Measurements from ENCODE around the gene MYF5. TPM values are rescaled to one million over a fixed set of nuclear protein-coding genes. Genes with fewer than 3 reads are reported as not detected.

MYF5 gene
- total RNA-seq, 2 donors from 2014 or later = not detected

DNA sequence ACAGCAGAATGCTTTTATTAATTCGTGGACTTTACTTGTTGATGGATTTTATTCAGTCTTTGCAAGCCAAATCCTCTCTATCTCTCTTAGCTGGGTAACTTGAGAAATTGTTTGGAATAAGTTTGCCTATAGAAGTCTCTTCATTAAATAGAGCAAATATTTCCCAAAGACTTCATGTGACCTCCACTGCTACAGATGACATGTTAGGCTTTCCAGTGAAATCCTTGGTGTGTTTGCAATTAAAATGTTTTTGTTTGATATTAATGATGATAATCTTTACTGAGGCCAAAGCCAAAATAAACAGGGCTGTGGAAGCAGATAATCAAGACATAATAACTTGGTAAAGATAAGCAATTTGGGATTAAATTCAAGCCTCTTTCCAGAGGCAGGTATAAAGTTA is 4.8 kb upstream of the MYF5 start:
- Mint-ChIP-seq H3K9me3 (no peaks in the 10 kb centered on the region), H3K36me3 (peaks cover 5% of the 10 kb centered on the region), H3K27ac (no peak overlapping the region), H3K4me3 (no peak overlapping the region), H3K27me3 (peaks cover 25 to 49% of the 10 kb centered on the region in 2 donors), H3K4me1 (ENCODE audit: low read depth in 2 of 2) (no peaks in the 10 kb centered on the region)
- ATAC-seq (no peak), DNase-seq (ENCODE audit: low spot score) (no peak)

DNA sequence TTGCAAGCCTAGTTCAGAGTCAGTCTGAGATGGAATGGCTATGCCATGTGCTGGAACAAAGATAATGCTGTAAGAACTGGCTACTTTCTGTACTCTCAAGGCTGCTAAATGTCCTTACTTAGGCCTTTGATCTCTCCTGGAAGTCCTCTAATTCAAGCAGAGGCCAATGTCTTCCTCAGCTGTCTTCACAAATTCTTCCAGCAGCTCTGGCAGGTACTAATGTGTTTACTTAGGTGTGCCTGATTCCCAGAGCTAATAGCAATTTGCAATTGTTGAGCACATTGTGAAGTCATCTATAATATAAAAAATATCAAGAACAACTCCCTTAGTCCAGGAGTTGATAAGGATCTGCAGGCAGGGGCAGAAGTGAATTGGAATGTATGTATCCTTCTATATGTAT is 3.8 kb upstream of the MYF5 start:
- H3K9me3 Mint-ChIP-seq = no peaks in the 10 kb centered on the region
- H3K27ac Mint-ChIP-seq = no peak overlapping the region
- H3K27me3 Mint-ChIP-seq = peaks cover 21 to 40% of the 10 kb centered on the region in 2 donors
- H3K4me1 Mint-ChIP-seq (ENCODE audit: low read depth in 2 of 2) = no peaks in the 10 kb centered on the region
- DNase-seq (ENCODE audit: low spot score) (no peak), ATAC-seq (no peak)
- peaks cover 5% of the 10 kb centered on the region for H3K36me3 Mint-ChIP-seq
- H3K4me3 Mint-ChIP-seq = no peak overlapping the region

DNA sequence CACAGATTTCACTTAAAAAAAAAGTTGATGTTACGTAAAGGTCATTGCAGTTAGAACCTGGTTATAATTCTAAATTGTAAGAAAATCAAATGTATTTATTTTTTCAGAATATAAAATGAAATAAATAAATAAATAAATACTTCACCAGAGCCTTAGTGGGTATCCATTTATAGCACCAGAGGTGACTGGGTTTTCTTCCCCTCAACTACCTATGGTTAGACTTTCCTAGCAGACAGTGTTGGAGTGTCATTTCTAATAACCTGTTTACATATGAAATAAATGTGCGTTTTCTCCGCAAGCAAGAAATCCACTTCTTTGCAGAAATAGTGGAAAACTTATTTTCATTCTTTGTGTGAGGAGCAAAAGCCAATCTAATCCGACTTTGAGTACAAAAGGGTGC is 3.3 kb upstream of the MYF5 start:
- H3K36me3 Mint-ChIP-seq = peaks cover 5% of the 10 kb centered on the region
- H3K27me3 Mint-ChIP-seq = peaks cover 19 to 40% of the 10 kb centered on the region in 2 donors
- H3K9me3 Mint-ChIP-seq = no peaks in the 10 kb centered on the region
- no peak for ATAC-seq
- no peak overlapping the region for H3K4me3 Mint-ChIP-seq
- H3K4me1 Mint-ChIP-seq (ENCODE audit: low read depth in 2 of 2) = no peaks in the 10 kb centered on the region
- H3K27ac Mint-ChIP-seq = no peak overlapping the region
- no peak for DNase-seq (ENCODE audit: low spot score)

DNA sequence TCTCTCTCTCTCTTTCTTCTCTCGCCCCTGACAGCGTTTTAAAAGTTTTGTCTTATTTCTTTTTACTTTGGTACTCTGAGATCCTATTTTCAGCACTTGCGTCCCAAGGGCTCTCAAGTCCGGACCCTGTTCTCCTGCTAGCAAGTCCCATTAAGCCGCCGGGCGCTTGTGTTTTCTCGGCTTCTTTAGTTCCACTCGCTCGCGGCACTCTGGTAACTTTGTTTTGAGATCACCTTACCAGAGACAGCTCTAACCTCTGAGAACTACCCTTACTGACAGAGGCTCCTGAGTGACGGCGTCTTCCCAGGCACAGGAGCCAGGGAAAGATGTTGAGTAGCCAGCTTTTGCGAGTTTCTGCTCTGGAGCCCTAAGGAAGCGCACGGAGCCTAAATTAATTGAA is 2.7 kb upstream of the MYF5 start:
- ATAC-seq = no peak
- peaks cover 5% of the 10 kb centered on the region for H3K36me3 Mint-ChIP-seq
- H3K9me3 Mint-ChIP-seq = no peaks in the 10 kb centered on the region
- peaks cover 15 to 34% of the 10 kb centered on the region in 2 donors for H3K27me3 Mint-ChIP-seq
- H3K4me1 Mint-ChIP-seq (ENCODE audit: low read depth in 2 of 2) = no peaks in the 10 kb centered on the region
- no peak for DNase-seq (ENCODE audit: low spot score)
- H3K27ac Mint-ChIP-seq = no peak overlapping the region
- no peak overlapping the region for H3K4me3 Mint-ChIP-seq

DNA sequence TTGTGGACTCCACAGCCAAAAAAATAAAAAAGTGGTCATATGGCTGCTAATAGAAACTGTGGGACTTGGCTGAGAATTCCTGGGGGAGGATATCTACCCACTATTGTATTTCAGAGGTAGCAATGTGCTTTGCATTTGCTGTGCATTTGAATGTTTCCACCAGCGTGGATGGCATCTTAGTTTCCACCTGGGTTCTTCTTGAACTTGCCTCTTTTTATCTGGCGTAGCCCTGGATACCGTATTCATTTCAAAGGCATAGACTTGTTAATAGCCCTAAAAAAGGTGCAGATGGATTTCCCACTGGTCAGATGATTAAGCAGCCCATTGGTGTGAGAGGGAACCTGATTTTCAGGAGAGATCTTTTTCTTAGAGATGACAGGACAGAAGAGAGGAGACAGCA is 1.9 kb upstream of the MYF5 start:
- no peak for ATAC-seq
- DNase-seq (ENCODE audit: low spot score) = no peak
- no peaks in the 10 kb centered on the region for H3K4me1 Mint-ChIP-seq (ENCODE audit: low read depth in 2 of 2)
- H3K36me3 Mint-ChIP-seq = peaks cover 5% of the 10 kb centered on the region
- H3K4me3 Mint-ChIP-seq = no peak overlapping the region
- H3K27ac Mint-ChIP-seq = no peak overlapping the region
- no peaks in the 10 kb centered on the region for H3K9me3 Mint-ChIP-seq
- H3K27me3 Mint-ChIP-seq = peaks cover 15 to 28% of the 10 kb centered on the region in 2 donors

DNA sequence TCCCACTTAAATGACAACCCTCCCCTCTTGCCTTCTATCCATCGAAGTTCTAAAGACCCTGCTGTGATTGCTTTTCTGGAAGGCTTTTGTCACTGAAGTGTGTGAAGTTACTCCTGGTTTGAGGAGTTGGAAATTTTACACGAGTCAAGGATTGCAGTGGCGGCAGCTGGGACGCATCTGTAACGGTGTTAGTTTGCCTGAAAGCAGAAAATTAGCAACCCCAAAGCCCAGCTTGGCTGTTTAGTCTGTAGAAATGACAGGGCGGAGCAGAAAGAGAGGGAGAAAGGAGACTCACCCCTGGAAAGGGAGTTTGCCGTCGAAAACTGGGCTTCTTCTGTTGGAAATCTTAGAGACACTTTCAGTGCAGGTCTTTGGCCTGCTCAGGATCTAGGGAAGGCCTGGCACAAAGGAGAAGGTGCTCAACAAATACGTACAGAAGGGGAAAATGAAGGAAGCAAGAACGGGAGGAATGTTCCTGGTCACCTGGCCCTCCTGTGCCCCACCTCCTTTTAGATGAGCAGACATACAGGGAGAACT is 931 bp upstream of the MYF5 start:
- H3K27me3 Mint-ChIP-seq = peaks cover 12 to 28% of the 10 kb centered on the region in 2 donors
- H3K4me3 Mint-ChIP-seq = no peak overlapping the region
- peaks cover 5% of the 10 kb centered on the region for H3K36me3 Mint-ChIP-seq
- H3K27ac Mint-ChIP-seq = no peak overlapping the region
- no peak for DNase-seq (ENCODE audit: low spot score)
- H3K9me3 Mint-ChIP-seq = no peaks in the 10 kb centered on the region
- ATAC-seq = no peak
- no peaks in the 10 kb centered on the region for H3K4me1 Mint-ChIP-seq (ENCODE audit: low read depth in 2 of 2)

DNA sequence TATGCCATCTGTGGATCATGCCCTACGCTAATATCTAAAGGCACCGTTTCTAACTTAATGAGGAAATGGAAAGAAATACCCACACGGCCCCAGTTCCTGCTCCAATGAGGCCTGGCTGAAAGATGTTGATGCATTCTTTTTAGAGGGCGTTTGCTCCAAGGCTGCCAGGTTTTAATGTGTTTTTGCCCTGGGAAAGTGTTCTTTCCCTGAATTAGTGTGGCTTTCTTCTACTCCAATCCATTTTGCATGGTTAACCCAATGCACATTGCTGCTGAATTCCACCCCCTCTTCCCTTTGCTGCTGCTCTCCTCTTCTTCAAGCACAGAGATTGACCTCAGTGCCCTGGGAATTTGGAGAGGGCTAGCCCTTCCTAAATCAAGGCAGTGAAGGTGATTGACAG is 1.1 kb downstream of the MYF5 start:
- H3K4me1 Mint-ChIP-seq (ENCODE audit: low read depth in 2 of 2) = no peaks in the 10 kb centered on the region
- H3K27me3 Mint-ChIP-seq = peaks cover 12 to 28% of the 10 kb centered on the region in 2 donors
- H3K36me3 Mint-ChIP-seq = peaks cover 5% of the 10 kb centered on the region
- DNase-seq (ENCODE audit: low spot score) = no peak
- no peak overlapping the region for H3K27ac Mint-ChIP-seq
- H3K9me3 Mint-ChIP-seq = no peaks in the 10 kb centered on the region
- no peak for ATAC-seq
- H3K4me3 Mint-ChIP-seq = no peak overlapping the region

DNA sequence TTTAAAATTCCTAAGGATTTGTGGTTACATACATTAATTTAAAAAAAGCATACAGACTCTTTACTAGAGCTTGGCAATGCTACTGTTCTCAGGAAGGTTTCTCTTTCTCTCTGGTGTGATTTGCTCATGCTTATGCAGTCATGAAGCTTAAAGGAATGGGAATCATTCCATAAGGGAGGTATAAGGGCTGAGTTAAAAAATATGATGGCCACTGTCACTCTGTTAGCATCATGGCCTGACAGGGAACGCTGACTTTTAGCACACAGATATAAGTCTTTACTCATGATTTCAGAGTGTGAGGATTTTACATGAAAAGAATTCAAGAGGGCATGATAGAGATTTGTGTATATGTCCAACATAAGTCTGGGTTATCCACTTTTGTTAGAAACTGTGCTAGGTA is 3.8 kb downstream of the MYF5 start:
- H3K4me3 Mint-ChIP-seq = no peak overlapping the region
- H3K4me1 Mint-ChIP-seq (ENCODE audit: low read depth in 2 of 2) = no peaks in the 10 kb centered on the region
- H3K27me3 Mint-ChIP-seq = peaks cover 9 to 10% of the 10 kb centered on the region in 2 donors
- ATAC-seq = no peak
- no peaks in the 10 kb centered on the region for H3K9me3 Mint-ChIP-seq
- H3K36me3 Mint-ChIP-seq = no peaks in the 10 kb centered on the region
- no peak overlapping the region for H3K27ac Mint-ChIP-seq
- no peak for DNase-seq (ENCODE audit: low spot score)

DNA sequence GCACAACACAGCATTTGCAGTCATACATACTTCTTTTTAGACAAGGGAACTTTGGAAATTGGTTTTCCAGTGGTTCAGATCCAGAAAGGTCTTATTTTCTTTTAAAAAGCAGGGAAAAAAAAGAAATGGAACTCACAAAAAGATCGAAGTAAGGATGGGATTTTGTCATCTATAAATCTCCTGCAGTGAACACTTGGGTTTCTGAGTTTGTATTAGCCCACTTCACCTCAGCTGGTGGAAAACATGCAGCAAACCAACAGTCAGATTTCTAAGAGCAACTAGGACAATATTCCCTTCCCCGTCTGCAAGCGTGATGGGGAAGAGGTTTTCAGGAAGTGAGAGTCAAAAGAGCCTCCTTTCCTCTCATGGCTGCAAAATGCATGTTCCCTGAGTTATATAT is 4.6 kb downstream of the MYF5 start:
- ATAC-seq (no peak), DNase-seq (ENCODE audit: low spot score) (no peak)
- no peaks in the 10 kb centered on the region for H3K9me3 Mint-ChIP-seq
- no peaks in the 10 kb centered on the region for H3K36me3 Mint-ChIP-seq
- H3K4me1 Mint-ChIP-seq (ENCODE audit: low read depth in 2 of 2) = no peaks in the 10 kb centered on the region
- no peak overlapping the region for H3K4me3 Mint-ChIP-seq
- H3K27ac Mint-ChIP-seq = no peak overlapping the region
- H3K27me3 Mint-ChIP-seq = peaks cover 2% of the 10 kb centered on the region in 2 donors

DNA sequence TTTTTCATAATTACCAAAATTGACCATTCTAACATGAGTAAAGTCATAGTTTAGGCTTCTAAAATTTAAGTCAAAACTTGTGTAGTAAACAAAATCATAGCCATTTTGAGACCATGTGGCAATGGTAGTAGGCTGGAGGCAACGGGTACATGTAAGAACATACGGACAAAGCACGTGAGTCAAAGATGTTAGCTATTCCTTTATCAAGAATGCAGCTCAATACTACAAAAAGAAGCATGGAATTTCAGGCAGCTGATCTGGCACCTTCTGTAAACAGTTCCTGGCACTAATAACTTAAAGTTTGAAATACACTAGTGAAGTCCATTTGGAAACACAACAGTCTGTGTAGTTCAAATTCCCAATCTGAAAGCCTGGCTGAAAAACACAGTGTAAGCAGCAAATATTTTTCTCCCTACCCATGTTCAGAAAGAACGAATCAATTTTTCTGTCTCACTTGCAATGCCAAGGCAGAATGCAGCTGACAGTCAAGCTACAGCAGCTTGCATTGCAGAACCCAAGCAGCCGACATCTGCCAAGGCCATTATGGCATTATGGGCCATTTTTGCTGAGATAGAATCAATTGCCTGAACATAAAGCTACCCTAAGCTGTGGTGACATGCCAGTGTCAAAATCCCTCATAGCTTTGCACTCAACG is 29.3 kb downstream of the MYF5 start:
- peaks cover 7% of the 10 kb centered on the region for H3K9me3 Mint-ChIP-seq
- no peaks in the 10 kb centered on the region for H3K27me3 Mint-ChIP-seq
- H3K4me1 Mint-ChIP-seq (ENCODE audit: low read depth in 2 of 2) = no peaks in the 10 kb centered on the region
- no peak overlapping the region for H3K27ac Mint-ChIP-seq
- no peak for DNase-seq (ENCODE audit: low spot score)
- no peaks in the 10 kb centered on the region for H3K36me3 Mint-ChIP-seq
- ATAC-seq = no peak
- H3K4me3 Mint-ChIP-seq = no peak overlapping the region

DNA sequence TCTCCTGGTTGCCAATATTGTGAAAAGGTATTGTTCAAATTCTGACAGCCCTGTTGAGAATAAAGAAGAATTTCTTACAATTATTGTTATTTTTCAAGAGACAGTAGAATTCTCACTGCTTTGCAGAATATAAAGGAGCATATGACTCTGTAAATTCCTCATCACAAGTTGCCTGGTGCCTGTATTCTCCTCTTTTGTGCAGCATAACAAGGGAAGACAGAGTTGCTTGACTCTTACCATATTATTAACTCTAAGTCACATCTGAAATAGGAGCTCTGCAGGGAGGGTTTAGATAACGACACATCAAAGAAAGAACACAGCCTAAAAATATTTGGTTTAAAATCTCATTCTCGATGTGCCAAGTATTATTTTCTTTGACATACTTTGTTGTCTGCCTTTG is 31.1 kb downstream of the MYF5 start:
- H3K4me3 Mint-ChIP-seq = no peak overlapping the region
- no peaks in the 10 kb centered on the region for H3K27me3 Mint-ChIP-seq
- no peak overlapping the region for H3K27ac Mint-ChIP-seq
- no peak for DNase-seq (ENCODE audit: low spot score)
- no peak for ATAC-seq
- no peaks in the 10 kb centered on the region for H3K4me1 Mint-ChIP-seq (ENCODE audit: low read depth in 2 of 2)
- peaks cover 10% of the 10 kb centered on the region for H3K9me3 Mint-ChIP-seq
- H3K36me3 Mint-ChIP-seq = no peaks in the 10 kb centered on the region

DNA sequence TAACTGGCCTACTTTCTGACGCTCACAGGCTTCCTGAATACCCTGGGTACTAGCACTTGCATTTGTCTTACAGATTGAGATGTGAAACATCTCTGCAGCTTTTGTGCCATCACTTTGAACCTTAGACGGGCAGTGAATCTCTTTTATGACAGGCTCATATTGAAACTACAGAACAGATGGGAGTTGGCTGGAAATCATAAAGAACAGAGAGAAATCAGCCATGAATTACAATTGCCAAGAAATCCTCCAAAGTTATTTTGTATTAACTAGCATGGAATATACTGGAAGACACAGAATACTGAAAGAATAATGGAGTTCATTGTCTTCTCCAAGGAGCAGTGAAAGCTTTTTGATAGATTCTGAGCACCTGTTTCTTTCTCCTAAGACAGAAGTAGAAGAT is 32.7 kb downstream of the MYF5 start:
- Mint-ChIP-seq H3K9me3 (peaks cover 3% of the 10 kb centered on the region), H3K4me3 (no peak overlapping the region)

DNA sequence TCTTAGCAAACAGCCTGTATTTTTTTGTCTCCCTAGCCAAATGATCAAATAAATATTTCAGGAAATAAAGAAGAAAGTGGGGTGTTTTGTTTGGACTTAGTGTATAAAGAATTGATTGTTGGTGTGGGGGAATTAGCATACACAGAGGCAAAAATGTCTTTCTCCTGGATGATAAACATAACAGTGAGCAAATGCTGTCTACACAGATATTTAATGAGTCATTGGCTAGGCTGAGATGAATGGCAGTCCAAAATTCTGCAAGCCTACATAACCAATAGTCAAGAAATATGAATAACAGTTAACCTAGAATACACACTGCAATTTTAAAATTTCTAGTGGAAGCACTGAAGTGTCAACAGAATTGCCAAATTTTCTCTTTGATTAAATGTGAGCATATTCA is 35.8 kb downstream of the MYF5 start:
- H3K27ac Mint-ChIP-seq = no peak overlapping the region
- DNase-seq (ENCODE audit: low spot score) = no peak
- H3K27me3 Mint-ChIP-seq = no peaks in the 10 kb centered on the region
- no peaks in the 10 kb centered on the region for H3K4me1 Mint-ChIP-seq (ENCODE audit: low read depth in 2 of 2)
- peaks cover 9% of the 10 kb centered on the region for H3K9me3 Mint-ChIP-seq
- no peak overlapping the region for H3K4me3 Mint-ChIP-seq
- ATAC-seq = no peak
- H3K36me3 Mint-ChIP-seq = no peaks in the 10 kb centered on the region

More for the DNA sequence above, 32.7 kb downstream of the MYF5 start:
- Mint-ChIP-seq H3K4me1 (ENCODE audit: low read depth in 2 of 2) (no peaks in the 10 kb centered on the region), H3K27me3 (no peaks in the 10 kb centered on the region), H3K36me3 (no peaks in the 10 kb centered on the region), H3K27ac (no peak overlapping the region)
- ATAC-seq (no peak), DNase-seq (ENCODE audit: low spot score) (no peak)

DNA sequence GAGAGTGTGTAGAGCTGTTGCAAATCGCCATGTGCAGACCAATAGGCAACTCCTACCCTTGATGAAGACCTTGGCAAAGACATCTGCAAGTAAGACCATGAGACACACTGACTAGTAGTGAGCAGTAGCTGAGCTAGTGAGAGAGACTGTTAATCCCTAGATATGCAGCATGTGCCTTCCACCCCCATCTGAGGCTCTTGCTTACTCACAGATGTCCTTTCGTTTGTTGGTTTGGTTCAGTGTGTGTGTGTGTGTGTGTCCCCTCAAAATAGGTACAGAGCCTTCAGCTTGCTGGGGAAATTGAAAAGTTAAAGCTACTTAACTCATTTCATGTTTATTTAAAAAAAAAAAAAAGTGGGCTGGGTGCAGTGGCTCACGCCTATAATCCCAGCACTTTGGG is 37.6 kb downstream of the MYF5 start:
- H3K4me3 Mint-ChIP-seq = no peak overlapping the region
- no peak overlapping the region for H3K27ac Mint-ChIP-seq
- H3K4me1 Mint-ChIP-seq (ENCODE audit: low read depth in 2 of 2) = no peaks in the 10 kb centered on the region
- DNase-seq (ENCODE audit: low spot score) = no peak
- H3K27me3 Mint-ChIP-seq = no peaks in the 10 kb centered on the region
- H3K9me3 Mint-ChIP-seq = peaks cover 11% of the 10 kb centered on the region
- H3K36me3 Mint-ChIP-seq = no peaks in the 10 kb centered on the region
- ATAC-seq = no peak

DNA sequence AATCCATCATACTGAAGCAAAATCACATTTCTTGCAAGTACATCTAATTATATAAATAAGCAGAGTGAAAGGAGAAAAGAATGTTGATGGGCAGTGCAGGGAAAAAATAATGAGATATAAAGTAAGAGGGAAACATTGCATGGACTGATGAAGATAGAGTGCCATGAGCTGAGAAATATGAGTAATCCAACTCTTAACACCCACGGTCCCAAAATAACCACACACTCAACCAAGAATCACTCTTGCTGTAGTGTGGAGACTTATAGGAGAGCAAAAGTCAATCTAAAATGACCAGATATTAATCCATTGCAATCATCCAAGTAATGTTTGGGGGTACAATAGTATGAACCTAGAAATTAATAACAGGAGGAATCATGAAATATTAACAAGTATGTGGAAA is 40.2 kb downstream of the MYF5 start:
- Mint-ChIP-seq H3K9me3 (peaks cover 8% of the 10 kb centered on the region), H3K4me3 (no peak overlapping the region), H3K36me3 (no peaks in the 10 kb centered on the region), H3K27ac (no peak overlapping the region), H3K4me1 (ENCODE audit: low read depth in 2 of 2) (no peaks in the 10 kb centered on the region), H3K27me3 (no peaks in the 10 kb centered on the region)
- ATAC-seq (no peak), DNase-seq (ENCODE audit: low spot score) (no peak)

Measured in natural killer cell treated with Interleukin-12 subunit alpha and Interleukin-12 subunit beta and Interleukin-15 and Interleukin-18, amount 100 ng/mL, for 72 hours (primary cell).